Measurements from ENCODE around the gene NTM.

- TF ChIP-seq POLR2A (IDR thresholded peaks at IDR 0.05) = no peak
- TF ChIP-seq, protein P1, sequence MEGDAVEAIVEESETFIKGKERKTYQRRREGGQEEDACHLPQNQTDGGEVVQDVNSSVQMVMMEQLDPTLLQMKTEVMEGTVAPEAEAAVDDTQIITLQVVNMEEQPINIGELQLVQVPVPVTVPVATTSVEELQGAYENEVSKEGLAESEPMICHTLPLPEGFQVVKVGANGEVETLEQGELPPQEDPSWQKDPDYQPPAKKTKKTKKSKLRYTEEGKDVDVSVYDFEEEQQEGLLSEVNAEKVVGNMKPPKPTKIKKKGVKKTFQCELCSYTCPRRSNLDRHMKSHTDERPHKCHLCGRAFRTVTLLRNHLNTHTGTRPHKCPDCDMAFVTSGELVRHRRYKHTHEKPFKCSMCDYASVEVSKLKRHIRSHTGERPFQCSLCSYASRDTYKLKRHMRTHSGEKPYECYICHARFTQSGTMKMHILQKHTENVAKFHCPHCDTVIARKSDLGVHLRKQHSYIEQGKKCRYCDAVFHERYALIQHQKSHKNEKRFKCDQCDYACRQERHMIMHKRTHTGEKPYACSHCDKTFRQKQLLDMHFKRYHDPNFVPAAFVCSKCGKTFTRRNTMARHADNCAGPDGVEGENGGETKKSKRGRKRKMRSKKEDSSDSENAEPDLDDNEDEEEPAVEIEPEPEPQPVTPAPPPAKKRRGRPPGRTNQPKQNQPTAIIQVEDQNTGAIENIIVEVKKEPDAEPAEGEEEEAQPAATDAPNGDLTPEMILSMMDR (IDR thresholded peaks at IDR 0.05) = no peak
These were observed 321.7 kb downstream of the NTM start for GRCh38 chr11:131692151-131692550.
